ENCODE data around the gene TNFRSF14. TPM values are rescaled to one million over a fixed set of nuclear protein-coding genes. Genes with fewer than 3 reads are reported as not detected.

Gene TNFRSF14
- total and polyA plus RNA-seq, 4 donors = 14.8 to 38.1 (median 29.1) TPM

- TF ChIP-seq, protein P1, sequence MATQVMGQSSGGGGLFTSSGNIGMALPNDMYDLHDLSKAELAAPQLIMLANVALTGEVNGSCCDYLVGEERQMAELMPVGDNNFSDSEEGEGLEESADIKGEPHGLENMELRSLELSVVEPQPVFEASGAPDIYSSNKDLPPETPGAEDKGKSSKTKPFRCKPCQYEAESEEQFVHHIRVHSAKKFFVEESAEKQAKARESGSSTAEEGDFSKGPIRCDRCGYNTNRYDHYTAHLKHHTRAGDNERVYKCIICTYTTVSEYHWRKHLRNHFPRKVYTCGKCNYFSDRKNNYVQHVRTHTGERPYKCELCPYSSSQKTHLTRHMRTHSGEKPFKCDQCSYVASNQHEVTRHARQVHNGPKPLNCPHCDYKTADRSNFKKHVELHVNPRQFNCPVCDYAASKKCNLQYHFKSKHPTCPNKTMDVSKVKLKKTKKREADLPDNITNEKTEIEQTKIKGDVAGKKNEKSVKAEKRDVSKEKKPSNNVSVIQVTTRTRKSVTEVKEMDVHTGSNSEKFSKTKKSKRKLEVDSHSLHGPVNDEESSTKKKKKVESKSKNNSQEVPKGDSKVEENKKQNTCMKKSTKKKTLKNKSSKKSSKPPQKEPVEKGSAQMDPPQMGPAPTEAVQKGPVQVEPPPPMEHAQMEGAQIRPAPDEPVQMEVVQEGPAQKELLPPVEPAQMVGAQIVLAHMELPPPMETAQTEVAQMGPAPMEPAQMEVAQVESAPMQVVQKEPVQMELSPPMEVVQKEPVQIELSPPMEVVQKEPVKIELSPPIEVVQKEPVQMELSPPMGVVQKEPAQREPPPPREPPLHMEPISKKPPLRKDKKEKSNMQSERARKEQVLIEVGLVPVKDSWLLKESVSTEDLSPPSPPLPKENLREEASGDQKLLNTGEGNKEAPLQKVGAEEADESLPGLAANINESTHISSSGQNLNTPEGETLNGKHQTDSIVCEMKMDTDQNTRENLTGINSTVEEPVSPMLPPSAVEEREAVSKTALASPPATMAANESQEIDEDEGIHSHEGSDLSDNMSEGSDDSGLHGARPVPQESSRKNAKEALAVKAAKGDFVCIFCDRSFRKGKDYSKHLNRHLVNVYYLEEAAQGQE (IDR thresholded peaks at IDR 0.05) = no peak
- no peak for TF ChIP-seq FOXA1 (IDR thresholded peaks at IDR 0.05)
- TF ChIP-seq, protein P2, sequence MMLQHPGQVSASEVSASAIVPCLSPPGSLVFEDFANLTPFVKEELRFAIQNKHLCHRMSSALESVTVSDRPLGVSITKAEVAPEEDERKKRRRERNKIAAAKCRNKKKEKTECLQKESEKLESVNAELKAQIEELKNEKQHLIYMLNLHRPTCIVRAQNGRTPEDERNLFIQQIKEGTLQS (IDR thresholded peaks at IDR 0.05) = no peak
- TF ChIP-seq YY1 (IDR thresholded peaks at IDR 0.05) = no peak
Observed at GRCh38 chr1:2534687-2535441, 21.3 kb upstream of the TNFRSF14 start (continued).

DNA sequence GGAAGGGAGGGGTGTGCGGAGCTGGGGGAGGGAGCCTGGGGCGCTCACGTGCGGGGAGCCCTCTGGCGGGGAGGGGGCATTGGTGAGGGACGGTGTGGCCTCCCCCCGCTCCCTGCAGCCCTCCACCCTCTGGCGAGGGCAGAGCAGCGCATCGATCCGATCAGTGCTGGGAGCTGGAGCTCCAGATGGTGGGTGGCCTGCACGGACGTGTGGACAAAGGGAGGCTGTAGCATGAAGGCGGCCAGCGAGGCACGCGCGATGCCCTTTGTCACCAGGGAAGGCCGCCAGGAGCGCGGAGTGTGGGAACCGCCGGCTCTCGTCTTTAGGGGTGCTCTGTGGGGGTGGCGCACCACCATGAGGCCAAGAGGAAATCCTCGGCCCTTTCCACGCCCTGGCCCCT, 20.7 kb upstream of the TNFRSF14 start:
- 33% methylated on average over 27 of the region's 27 CpGs for WGBS
- Histone ChIP-seq H3K36me3 (ENCODE audit: control insufficient read depth in 4 of 4, insufficient read depth in 3 of 4, low read depth in 1 of 4, low read length in 3 of 4) (no peaks in the 10 kb centered on the region), H3K4me1 (ENCODE audit: control insufficient read depth in 4 of 4, insufficient read depth in 4 of 4, low read length in 3 of 4) (peaks cover 4 to 21% (median 9%) of the 10 kb centered on the region in 4 donors), H3K27ac (ENCODE audit: low read depth in 1 of 2, low read length in 2 of 2) (no peak overlapping the region), H3K27me3 (ENCODE audit: control insufficient read depth in 4 of 4, insufficient read depth in 4 of 4, low read length in 3 of 4) (no peaks in the 10 kb centered on the region), H3K9me3 (ENCODE audit: control insufficient read depth in 4 of 4, low read length in 3 of 4) (no peaks in the 10 kb centered on the region), H3K4me3 (ENCODE audit: low read depth in 1 of 3, low read length in 3 of 3) (no peak overlapping the region), H3K9ac (ENCODE audit: low read depth in 1 of 2, low read length in 2 of 2) (no peak overlapping the region)
- DNase-seq (ENCODE audit: low spot score) = no peak
- TF ChIP-seq EGR1 (IDR thresholded peaks at IDR 0.05; ENCODE audit: low read depth in 2 of 2) (no peak), NR2F2 (IDR thresholded peaks at IDR 0.05) (no peak), CTCF (IDR thresholded peaks at IDR 0.05; ENCODE audit: low read depth, low read length, missing input control) (no peak), SP1 (IDR thresholded peaks at IDR 0.05) (no peak), TAF1 (conservative IDR thresholded peaks at IDR 0.05) (no peak), HNF4G (IDR thresholded peaks at IDR 0.05) (no peak), HNF4A (conservative IDR thresholded peaks at IDR 0.05) (no peak), RAD21 (IDR thresholded peaks at IDR 0.05) (no peak), FOXA2 (IDR thresholded peaks at IDR 0.05) (no peak), FOXA1 (IDR thresholded peaks at IDR 0.05) (no peak), YY1 (IDR thresholded peaks at IDR 0.05) (no peak)
- TF ChIP-seq, protein P1 (IDR thresholded peaks at IDR 0.05) = no peak
